WERI-Rb-1 (cell line): Measurements from ENCODE around the gene VPS33A.

Experiments used
- DNase-seq: peaks from one replicate; pipeline ENCODE4 v3.0.0-alpha.2; 2020
- H3K27ac ChIP-seq: fragments of 250-450 bp; sonication (Bioruptor Pico); 2 replicates; pipeline ENCODE4 v1.5.1; 2020; ENCODE audit warnings: mild to moderate bottlenecking, moderate library complexity
- H3K27me3 ChIP-seq: fragments of 250-450 bp; sonication (Bioruptor Pico); 2 replicates; pipeline ENCODE4 v1.5.1; 2021; ENCODE audit warnings: mild to moderate bottlenecking, low read depth, moderate library complexity; ENCODE audit not compliant: insufficient read depth, severe bottlenecking
- H3K36me3 ChIP-seq: fragments of 250-450 bp; sonication (Bioruptor Pico); 2 replicates; pipeline ENCODE4 v1.5.1; 2020; ENCODE audit warnings: mild to moderate bottlenecking, moderate library complexity
- H3K4me3 ChIP-seq: 2 replicates; pipeline ENCODE4 v1.5.1; 2011; ENCODE audit warnings: low read depth, mild to moderate bottlenecking, control low read depth, low read length
- H3K9me3 ChIP-seq: fragments of 250-450 bp; sonication (Bioruptor Pico); 2 replicates; pipeline ENCODE4 v1.5.1; 2021; ENCODE audit warnings: mild to moderate bottlenecking, moderate library complexity; ENCODE audit not compliant: severe bottlenecking
- CTCF ChIP-seq: IDR thresholded peaks from 2 replicates; pipeline ENCODE4 v1.5.1; 2011; ENCODE audit warnings: low read depth, mild to moderate bottlenecking, control low read depth, inconsistent platforms, low read length

The VPS33A gene

GRCh38 chr12:122266230-122266901 lies at the start of gene VPS33A:
Gene VPS33A (minus strand): TSS chr12:122266494. CDS start chr12:122266408, 86 bp downstream.
- Histone ChIP-seq H3K27me3 (no peaks in the 10 kb centered on the region), H3K27ac (peak within 1 kb of the TSS; percentile 82), H3K9me3 (no peaks in the 10 kb centered on the region), H3K4me3 (peak within 1 kb of the TSS; percentile 95), H3K36me3 (peaks cover 20% of the 10 kb centered on the region)
- peak; percentile 97 for DNase-seq
- TF ChIP-seq CTCF = no peak

GRCh38 chr12:122312926-122313325 lies 46.6 kb upstream of the VPS33A start:
- Histone ChIP-seq H3K9me3 (no peaks in the 10 kb centered on the region), H3K27me3 (no peaks in the 10 kb centered on the region), H3K27ac (no peak overlapping the region), H3K36me3 (peaks cover 13% of the 10 kb centered on the region), H3K4me3 (no peak overlapping the region)
- DNase-seq = no peak
- no peak for TF ChIP-seq CTCF

- Histone ChIP-seq H3K9me3 (no peaks in the 10 kb centered on the region), H3K36me3 (peaks cover 10% of the 10 kb centered on the region), H3K27me3 (no peaks in the 10 kb centered on the region), H3K4me3 (no peak overlapping the region), H3K27ac (no peak overlapping the region)
- TF ChIP-seq CTCF = no peak
- DNase-seq = no peak
These were observed 45.4 kb upstream of the VPS33A start for GRCh38 chr12:122311696-122312095.

GRCh38 chr12:122310626-122311333 lies 44.5 kb upstream of the VPS33A start:
- H3K4me3 ChIP-seq = no peak overlapping the region
- DNase-seq = no peak
- peaks cover 10% of the 10 kb centered on the region for H3K36me3 ChIP-seq
- no peaks in the 10 kb centered on the region for H3K27me3 ChIP-seq
- no peak overlapping the region for H3K27ac ChIP-seq
- no peak for TF ChIP-seq CTCF
- H3K9me3 ChIP-seq = no peaks in the 10 kb centered on the region

GRCh38 chr12:122309564-122310121 lies 43.3 kb upstream of the VPS33A start:
- no peak for DNase-seq
- H3K36me3 ChIP-seq = peaks cover 9% of the 10 kb centered on the region
- H3K27me3 ChIP-seq = no peaks in the 10 kb centered on the region
- H3K27ac ChIP-seq = no peak overlapping the region
- H3K4me3 ChIP-seq = no peak overlapping the region
- TF ChIP-seq CTCF = no peak
- no peaks in the 10 kb centered on the region for H3K9me3 ChIP-seq
